DMS53 (cell line): Measurements from ENCODE around the gene INPP5F.
"Not testable (repeated sequence)": the region's sequence is repeated elsewhere in the genome, so short reads cannot be mapped to it uniquely, and the experiment has no call there.

Source experiments
- DNase-seq: peaks from one replicate; lab custom pipeline; 2025; lab: John Stamatoyannopoulos, UW

The INPP5F gene

GRCh38 chr10:119705434-119705831 is 20.4 kb upstream of the INPP5F start:
- no peak for DNase-seq

GRCh38 chr10:119706521-119707278 is 19.1 kb upstream of the INPP5F start:
- peak; percentile 13 for DNase-seq

- not testable (repeated sequence) for DNase-seq
Measured at GRCh38 chr10:119707331-119707730, 18.5 kb upstream of the INPP5F start.

DNA sequence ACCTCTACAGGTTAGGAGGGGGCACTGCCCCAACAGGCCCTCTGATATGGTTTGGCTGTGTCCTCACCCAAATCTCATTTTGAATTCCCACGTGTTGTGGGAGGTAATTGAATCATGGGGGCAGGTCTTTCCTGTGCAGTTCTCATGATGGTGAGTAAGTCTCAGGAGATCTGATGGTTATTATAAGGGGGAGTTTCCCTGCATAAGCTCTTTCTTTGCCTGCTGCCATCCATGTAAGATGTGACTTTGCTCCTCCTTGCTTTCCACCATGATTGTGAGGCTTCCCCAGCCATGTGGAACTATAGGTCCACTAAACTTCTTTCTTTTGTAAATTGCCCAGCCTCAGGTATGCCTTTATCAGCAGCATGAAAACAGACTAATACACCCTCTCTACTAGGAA is 14.9 kb upstream of the INPP5F start:
- DNase-seq = not testable (repeated sequence)

GRCh38 chr10:119713744-119714483 is 11.9 kb upstream of the INPP5F start:
- DNase-seq = no peak

DNA sequence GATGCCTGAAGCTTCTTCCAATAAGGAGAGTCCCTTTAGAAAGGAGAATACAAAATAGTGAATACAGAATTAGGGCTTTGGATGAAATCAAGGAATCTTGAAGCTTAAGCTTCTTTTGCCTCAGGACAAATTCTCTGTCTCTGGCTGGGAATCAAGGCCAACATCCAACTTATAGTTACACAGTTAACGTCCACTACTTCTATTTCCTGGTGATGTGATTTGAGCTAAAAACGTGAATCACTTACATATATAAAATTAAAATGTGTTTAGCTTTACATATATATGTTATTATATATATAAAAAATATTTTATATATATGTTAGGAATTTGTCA is 11.4 kb upstream of the INPP5F start:
- DNase-seq = no peak

- DNase-seq = no peak
Measured at GRCh38 chr10:119715628-119716505, 10.0 kb upstream of the INPP5F start.

- no peak for DNase-seq
Measured at GRCh38 chr10:119723161-119723560, 2.7 kb upstream of the INPP5F start.

DNA sequence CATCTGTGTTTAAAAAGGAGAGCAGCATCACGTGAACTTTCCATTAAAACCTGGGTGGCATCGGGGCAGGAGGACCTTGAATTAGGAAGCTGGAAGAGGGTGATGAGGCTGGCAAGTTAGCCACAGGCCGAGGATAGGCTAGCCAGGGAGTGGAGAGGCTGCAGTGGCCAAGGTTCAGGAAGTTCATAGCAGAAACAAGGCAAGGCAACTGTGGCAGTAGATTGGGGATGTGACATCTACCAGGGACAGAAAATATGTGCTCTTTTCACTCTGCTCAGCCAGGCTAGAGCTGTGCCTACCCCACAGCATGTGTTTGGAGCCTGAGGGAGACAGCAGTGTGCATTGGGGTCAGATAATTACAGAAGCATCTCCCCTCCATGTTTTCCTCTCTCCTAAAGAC is 2.2 kb upstream of the INPP5F start:
- DNase-seq = no peak

- peak; percentile 80 for DNase-seq
Measured at GRCh38 chr10:119724593-119725516, 995 bp upstream of the INPP5F start.

GRCh38 chr10:119725517-119725827 is 378 bp upstream of the INPP5F start:
- DNase-seq = no peak

DNA sequence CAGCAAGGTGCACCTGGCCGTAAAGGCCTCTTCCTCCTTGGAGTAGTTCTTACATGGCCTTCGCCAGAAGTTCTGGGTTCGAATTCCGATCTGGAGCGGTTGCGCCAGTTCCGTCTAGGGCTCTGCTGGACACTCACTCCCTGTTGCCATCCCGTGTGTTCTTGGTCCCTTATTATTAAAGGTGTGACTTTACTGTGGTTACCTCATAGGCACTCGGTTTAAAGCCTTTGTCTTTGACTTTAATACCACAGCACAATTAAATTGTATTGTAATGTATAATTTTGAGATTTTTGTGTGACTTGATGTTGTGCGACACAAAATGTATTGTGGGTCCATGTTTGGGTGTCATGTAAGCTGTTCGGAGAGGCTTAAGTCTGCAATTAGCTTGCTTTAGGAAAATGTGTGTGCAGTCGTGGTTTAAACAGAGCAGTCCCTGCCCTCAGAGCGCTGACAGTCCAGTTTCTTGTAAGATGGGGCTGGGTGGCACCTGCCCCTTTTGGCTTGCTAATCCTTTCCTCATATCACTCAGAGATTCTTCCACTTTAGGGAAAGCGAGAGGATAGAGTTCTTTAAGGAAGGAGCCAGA is 919 bp downstream of the INPP5F start:
- DNase-seq = peak; percentile 38

GRCh38 chr10:119728172-119728800 is 2.4 kb downstream of the INPP5F start:
- DNase-seq = no peak

- DNase-seq = no peak
Measured at GRCh38 chr10:119734396-119735332, 8.8 kb downstream of the INPP5F start.

DNA sequence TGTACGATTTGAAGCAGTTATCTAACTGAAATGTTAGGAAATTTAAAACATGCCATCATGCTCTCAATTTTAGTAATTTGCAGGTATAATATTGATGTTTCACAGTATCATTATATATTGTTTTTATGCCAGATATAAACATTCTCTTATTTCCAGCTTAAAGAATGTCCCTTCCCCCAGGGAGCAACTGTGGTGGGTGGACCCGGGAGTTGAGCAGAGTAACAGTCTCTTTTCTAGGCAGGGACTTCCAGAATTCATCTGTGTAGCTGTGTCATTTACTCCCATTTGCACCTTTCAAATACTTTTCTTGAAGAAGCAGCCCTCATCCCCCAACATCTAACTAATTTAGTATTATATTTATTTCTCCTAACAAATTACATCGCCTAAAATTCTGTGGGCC is 9.6 kb downstream of the INPP5F start:
- no peak for DNase-seq

- no peak for DNase-seq
Measured at GRCh38 chr10:119736220-119736619, 10.4 kb downstream of the INPP5F start.

GRCh38 chr10:119737039-119737663 is 11.3 kb downstream of the INPP5F start:
- no peak for DNase-seq

- peak; percentile 59 for DNase-seq
Measured at GRCh38 chr10:119737823-119738222, 12.0 kb downstream of the INPP5F start.

GRCh38 chr10:119738962-119739361 is 13.1 kb downstream of the INPP5F start:
- DNase-seq = no peak
